ENCODE results near the gene TLL2. TPM values are rescaled to one million over a fixed set of nuclear protein-coding genes. Genes with fewer than 3 reads are reported as not detected.

The TLL2 gene
- total RNA-seq, 1 experiment from 2014 or later, result 0.11 TPM

DNA sequence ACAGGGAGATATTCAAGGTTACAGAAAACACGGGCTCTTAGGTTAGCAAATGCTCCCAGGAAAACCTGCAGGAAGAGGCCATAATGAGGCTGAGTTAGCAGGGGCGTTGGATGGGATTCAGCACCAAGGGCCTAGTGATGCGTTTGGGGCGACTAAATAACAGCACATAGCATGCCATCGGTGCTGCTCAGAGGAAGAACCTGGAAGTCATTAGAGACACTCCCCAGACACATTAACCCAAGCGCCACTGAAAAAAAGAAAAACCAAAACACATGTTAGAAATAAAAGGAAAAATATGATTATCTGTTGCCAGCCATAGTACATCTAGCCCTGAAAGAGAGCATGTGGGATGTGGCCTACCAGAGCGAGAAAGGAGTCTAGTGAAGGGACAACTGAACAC lies 126.1 kb downstream of the TLL2 start:
- intact Hi-C loops (cut with micrococcal nuclease; ENCODE audit: unreplicated experiment), result no loop called here
- H3K9me3 ChIP-seq (ENCODE audit: low read depth, low read length, poor library complexity, severe bottlenecking), result no peaks in the 10 kb centered on the region
- CTCF ChIA-PET, result no interaction called here
- no TSS peak for BruUV-seq (replicated peaks)
- H3K4me1 ChIP-seq (ENCODE audit: insufficient read depth, low read length, poor library complexity, severe bottlenecking), result no peaks in the 10 kb centered on the region
- no peak overlapping the region for H3K27ac ChIP-seq (ENCODE audit: low read depth, low read length, poor library complexity, severe bottlenecking)
- H3K4me3 ChIP-seq (ENCODE audit: low read depth, low read length, poor library complexity, severe bottlenecking), result no peak overlapping the region
- no peaks in the 10 kb centered on the region for H3K36me3 ChIP-seq (ENCODE audit: insufficient read depth, low read length, poor library complexity, severe bottlenecking)
- TF ChIP-seq, protein P1, sequence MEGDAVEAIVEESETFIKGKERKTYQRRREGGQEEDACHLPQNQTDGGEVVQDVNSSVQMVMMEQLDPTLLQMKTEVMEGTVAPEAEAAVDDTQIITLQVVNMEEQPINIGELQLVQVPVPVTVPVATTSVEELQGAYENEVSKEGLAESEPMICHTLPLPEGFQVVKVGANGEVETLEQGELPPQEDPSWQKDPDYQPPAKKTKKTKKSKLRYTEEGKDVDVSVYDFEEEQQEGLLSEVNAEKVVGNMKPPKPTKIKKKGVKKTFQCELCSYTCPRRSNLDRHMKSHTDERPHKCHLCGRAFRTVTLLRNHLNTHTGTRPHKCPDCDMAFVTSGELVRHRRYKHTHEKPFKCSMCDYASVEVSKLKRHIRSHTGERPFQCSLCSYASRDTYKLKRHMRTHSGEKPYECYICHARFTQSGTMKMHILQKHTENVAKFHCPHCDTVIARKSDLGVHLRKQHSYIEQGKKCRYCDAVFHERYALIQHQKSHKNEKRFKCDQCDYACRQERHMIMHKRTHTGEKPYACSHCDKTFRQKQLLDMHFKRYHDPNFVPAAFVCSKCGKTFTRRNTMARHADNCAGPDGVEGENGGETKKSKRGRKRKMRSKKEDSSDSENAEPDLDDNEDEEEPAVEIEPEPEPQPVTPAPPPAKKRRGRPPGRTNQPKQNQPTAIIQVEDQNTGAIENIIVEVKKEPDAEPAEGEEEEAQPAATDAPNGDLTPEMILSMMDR (conservative IDR thresholded peaks at IDR 0.05; ENCODE audit: low read depth, low read length), result no peak
- no peak for TF ChIP-seq EZH2 (IDR thresholded peaks at IDR 0.05; ENCODE audit: borderline replicate concordance, low read depth, low read length, poor library complexity, severe bottlenecking)
- peaks cover 14% of the 10 kb centered on the region for H3K27me3 ChIP-seq (replicated peaks; ENCODE audit: insufficient read depth, low read depth, low read length, poor library complexity)
- no peak for DNase-seq (ENCODE audit: low spot score)
- POLR2A ChIA-PET (ENCODE audit: low non-redundant PET), result no interaction called here

DNA sequence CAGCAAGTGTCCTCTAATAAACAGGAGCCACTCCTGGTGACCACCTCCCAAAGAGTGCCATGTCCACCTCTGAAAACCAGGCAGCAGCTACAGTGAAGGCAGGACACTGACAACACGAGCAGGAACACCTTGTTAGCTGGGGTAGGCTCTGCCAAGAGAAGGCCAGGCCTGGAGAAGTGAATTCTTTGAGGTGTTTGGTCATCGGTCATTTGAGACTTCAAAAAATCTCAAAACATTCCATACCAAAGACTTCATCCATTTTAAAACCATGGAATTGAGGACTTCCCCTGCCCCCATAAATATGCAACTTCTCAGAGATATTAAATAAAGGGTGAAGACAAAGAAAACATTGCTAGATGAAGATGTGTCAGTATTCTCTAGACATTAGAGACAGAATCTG lies 126.6 kb downstream of the TLL2 start:
- peaks cover 12% of the 10 kb centered on the region for H3K27me3 ChIP-seq (replicated peaks; ENCODE audit: insufficient read depth, low read depth, low read length, poor library complexity)
- no peak overlapping the region for H3K4me3 ChIP-seq (ENCODE audit: low read depth, low read length, poor library complexity, severe bottlenecking)
- intact Hi-C loops (cut with micrococcal nuclease; ENCODE audit: unreplicated experiment), result no loop called here
- H3K9me3 ChIP-seq (ENCODE audit: low read depth, low read length, poor library complexity, severe bottlenecking), result no peaks in the 10 kb centered on the region
- H3K36me3 ChIP-seq (ENCODE audit: insufficient read depth, low read length, poor library complexity, severe bottlenecking), result no peaks in the 10 kb centered on the region
- BruUV-seq (replicated peaks), result no TSS peak
- POLR2A ChIA-PET (ENCODE audit: low non-redundant PET), result no interaction called here
- no peak for TF ChIP-seq EZH2 (IDR thresholded peaks at IDR 0.05; ENCODE audit: borderline replicate concordance, low read depth, low read length, poor library complexity, severe bottlenecking)
- TF ChIP-seq, protein P1 (conservative IDR thresholded peaks at IDR 0.05; ENCODE audit: low read depth, low read length), result no peak
- CTCF ChIA-PET, result no interaction called here
- H3K4me1 ChIP-seq (ENCODE audit: insufficient read depth, low read length, poor library complexity, severe bottlenecking), result no peaks in the 10 kb centered on the region
- no peak overlapping the region for H3K27ac ChIP-seq (ENCODE audit: low read depth, low read length, poor library complexity, severe bottlenecking)
- DNase-seq (ENCODE audit: low spot score), result no peak

DNA sequence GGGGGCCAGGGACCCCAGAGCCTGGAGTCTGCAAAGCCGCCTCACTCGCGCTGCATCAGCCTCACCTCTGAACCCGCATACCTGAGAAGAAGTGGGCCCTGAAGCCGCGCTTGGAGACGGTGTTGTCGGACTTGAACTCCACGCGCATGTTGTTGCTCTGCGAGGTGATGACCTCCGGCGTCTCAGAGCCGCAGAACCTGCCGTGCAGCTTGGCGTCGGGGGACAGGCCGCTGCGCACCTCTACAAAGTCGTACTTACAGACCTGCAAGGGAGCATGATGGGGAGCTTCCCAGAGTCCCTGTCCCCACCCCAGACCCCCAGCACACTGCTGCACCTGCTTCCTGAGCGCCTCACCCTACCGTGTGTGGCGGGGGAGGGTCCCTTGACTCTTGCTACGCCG lies 129.2 kb downstream of the TLL2 start:
- no peak for DNase-seq (ENCODE audit: low spot score)
- intact Hi-C loops (cut with micrococcal nuclease; ENCODE audit: unreplicated experiment), result no loop called here
- H3K9me3 ChIP-seq (ENCODE audit: low read depth, low read length, poor library complexity, severe bottlenecking), result no peaks in the 10 kb centered on the region

More for the DNA sequence above, 129.2 kb downstream of the TLL2 start:
- no TSS peak for BruUV-seq (replicated peaks)
- H3K4me3 ChIP-seq (ENCODE audit: low read depth, low read length, poor library complexity, severe bottlenecking), result no peak overlapping the region
- no peaks in the 10 kb centered on the region for H3K4me1 ChIP-seq (ENCODE audit: insufficient read depth, low read length, poor library complexity, severe bottlenecking)
- H3K36me3 ChIP-seq (ENCODE audit: insufficient read depth, low read length, poor library complexity, severe bottlenecking), result no peaks in the 10 kb centered on the region
- TF ChIP-seq, protein P1 (conservative IDR thresholded peaks at IDR 0.05; ENCODE audit: low read depth, low read length), result no peak
- TF ChIP-seq EZH2 (IDR thresholded peaks at IDR 0.05; ENCODE audit: borderline replicate concordance, low read depth, low read length, poor library complexity, severe bottlenecking), result no peak
- H3K27ac ChIP-seq (ENCODE audit: low read depth, low read length, poor library complexity, severe bottlenecking), result no peak overlapping the region
- H3K27me3 ChIP-seq (replicated peaks; ENCODE audit: insufficient read depth, low read depth, low read length, poor library complexity), result peaks cover 8% of the 10 kb centered on the region
- CTCF ChIA-PET, result interaction anchor here (1.1 kb wide), 1 partner anchor 33 kb away, joined by 3 read pairs; no protein-coding TSS in a partner anchor
- POLR2A ChIA-PET (ENCODE audit: low non-redundant PET), result no interaction called here
